Testis (tissue), 2 donors: Measurements from ENCODE around the gene DDN.

ENCODE experiments used
- POLR2A ChIP-seq: fragments of 450-650 bp; IDR thresholded peaks from one replicate; pipeline ENCODE4 v1.6.1; 2017; ENCODE audit warnings: antibody characterized with exemption, mild to moderate bottlenecking, moderate library complexity
- TF ChIP-seq, protein P1 (sequence below), 3 experiments: fragments of 450-650 bp in 2 of 3; fragments of 200-600 bp in 1 of 3; sonication (generic) in 1 of 3; IDR thresholded peaks; one replicate each; pipeline ENCODE4 v1.5.1; 2016 to 2019; ENCODE audit warnings: antibody characterized with exemption in 3 of 3, mild to moderate bottlenecking in 2 of 3, moderate library complexity in 1 of 3

DNA sequence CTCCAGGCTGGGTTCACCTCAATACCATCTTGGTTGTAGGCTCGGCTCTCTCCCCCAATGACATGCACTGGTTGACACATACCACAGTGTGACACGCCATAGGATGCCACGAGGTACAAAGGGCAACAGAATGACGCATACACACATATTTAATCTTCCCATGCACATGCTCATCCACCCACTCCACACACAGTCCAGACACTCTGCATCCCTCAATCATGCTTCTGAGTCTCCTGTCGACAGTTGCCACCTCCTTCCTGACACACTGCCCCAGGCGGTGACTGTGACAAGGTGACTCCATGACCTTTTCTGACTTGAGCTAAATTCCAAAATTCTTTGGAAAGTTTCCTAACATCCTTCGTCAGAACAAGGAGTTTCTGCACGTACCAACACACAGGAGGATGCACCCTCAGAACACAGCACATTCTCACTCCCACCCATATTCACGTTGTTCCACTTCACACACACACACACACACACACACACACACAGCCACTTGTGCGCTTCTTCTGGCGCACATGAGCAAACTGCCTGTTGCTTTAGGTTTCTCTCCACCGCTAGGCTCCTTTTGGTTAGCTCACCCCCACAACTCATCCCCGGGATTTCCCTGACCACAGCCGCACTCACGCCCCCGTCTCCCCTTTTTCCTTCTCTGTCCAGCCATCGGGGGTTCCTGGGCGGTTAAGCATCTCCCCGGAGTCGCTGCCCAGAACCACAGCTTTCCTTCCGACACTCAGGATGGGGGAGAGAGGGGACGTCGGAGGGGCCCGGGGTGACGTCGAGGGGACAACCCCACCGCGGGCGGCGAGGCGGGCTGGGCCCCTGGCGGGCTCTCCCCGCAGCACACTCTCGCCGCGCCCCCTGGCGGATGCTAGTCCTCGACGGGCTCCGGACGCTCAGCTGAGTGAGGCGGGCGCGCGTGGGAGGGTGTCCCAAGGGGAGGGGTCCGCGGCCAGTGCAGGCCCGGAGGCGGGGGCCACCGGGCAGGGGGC is 21.6 kb downstream of the DDN start:
- TF ChIP-seq, protein P1, sequence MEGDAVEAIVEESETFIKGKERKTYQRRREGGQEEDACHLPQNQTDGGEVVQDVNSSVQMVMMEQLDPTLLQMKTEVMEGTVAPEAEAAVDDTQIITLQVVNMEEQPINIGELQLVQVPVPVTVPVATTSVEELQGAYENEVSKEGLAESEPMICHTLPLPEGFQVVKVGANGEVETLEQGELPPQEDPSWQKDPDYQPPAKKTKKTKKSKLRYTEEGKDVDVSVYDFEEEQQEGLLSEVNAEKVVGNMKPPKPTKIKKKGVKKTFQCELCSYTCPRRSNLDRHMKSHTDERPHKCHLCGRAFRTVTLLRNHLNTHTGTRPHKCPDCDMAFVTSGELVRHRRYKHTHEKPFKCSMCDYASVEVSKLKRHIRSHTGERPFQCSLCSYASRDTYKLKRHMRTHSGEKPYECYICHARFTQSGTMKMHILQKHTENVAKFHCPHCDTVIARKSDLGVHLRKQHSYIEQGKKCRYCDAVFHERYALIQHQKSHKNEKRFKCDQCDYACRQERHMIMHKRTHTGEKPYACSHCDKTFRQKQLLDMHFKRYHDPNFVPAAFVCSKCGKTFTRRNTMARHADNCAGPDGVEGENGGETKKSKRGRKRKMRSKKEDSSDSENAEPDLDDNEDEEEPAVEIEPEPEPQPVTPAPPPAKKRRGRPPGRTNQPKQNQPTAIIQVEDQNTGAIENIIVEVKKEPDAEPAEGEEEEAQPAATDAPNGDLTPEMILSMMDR (IDR thresholded peaks at IDR 0.05), result peak; percentile 61 to 80 (median 73)
- no peak for TF ChIP-seq POLR2A
